GM18511 (cell line): ENCODE measurements around the gene SLC43A3.
"Not testable (repeated sequence)": the region's sequence is repeated elsewhere in the genome, so short reads cannot be mapped to it uniquely, and the experiment has no call there.

Source experiments
- ATAC-seq: cut with Tn5 transposase; IDR thresholded peaks from one replicate; pipeline ENCODE4 v1.9.1; 2021; ENCODE audit warnings: mild to moderate bottlenecking, moderate library complexity; ENCODE audit not compliant: unreplicated experiment

SLC43A3 gene

DNA sequence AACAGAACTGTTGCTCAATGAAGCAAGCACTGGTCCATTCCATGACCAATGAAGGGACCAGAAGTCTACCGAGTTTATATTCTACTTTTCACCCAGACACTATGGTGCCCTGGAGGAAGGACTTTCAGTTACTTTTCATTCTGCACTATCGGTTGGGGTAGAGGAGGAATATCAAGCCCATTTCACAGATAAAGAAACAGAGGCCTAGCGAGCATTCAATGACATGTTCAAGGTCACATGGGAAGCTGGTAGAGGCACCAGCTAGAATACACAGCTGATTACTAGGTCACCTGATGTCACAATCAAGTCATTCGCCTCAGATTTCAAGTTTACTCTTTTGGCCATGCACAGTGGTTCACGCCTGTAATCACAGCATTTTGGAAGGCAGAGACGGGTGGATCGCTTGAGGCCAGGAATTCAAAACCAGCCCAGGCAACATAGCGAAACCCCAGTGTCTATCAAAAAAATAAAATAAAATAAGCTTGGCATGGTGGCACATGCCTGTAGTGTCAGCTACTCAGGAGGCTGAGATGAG is 18.9 kb downstream of the SLC43A3 start:
- ATAC-seq = no peak

DNA sequence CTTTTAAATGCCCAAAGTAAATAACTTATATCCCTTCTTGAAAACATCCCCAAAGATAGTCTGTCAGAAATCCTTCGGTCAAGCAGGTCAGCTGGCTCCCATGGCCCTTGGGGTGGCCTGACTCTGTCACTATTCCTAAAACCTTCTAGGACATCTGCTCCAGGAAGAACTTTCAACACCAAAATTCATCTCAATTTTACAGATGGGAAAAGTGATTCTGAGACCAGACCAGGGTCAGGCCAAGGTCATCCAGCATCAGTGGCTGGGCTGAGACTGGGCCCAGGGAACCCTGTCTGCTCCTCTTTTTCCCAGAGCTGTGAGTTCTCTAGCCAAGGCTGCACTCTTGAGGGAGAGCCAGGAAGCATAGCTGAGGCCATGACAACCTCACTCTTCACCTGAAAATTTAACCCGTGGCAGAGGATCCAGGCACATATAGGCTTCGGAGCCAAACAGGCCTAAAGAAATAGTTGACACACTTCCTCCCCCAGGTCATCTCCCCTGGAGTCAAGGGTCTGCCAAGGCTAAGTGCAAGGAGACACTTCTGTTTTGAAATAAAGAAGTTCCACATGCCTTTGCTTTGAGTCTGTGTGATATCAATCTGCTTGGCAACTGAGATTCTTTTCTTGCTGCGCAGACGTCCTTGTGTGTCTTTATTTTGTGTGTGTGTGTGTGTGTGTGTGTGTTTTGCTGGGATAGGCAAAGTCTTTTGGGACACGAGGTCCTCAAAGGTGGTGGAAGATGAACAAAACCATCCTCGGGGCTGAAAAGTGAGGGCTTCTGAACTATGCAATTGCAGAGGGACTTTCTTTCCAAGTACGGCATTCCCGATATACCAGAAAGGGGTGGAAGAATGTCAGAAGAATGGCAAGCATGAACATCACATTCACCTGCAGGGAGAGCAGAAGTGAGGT is 19.7 kb downstream of the SLC43A3 start:
- ATAC-seq = no peak

DNA sequence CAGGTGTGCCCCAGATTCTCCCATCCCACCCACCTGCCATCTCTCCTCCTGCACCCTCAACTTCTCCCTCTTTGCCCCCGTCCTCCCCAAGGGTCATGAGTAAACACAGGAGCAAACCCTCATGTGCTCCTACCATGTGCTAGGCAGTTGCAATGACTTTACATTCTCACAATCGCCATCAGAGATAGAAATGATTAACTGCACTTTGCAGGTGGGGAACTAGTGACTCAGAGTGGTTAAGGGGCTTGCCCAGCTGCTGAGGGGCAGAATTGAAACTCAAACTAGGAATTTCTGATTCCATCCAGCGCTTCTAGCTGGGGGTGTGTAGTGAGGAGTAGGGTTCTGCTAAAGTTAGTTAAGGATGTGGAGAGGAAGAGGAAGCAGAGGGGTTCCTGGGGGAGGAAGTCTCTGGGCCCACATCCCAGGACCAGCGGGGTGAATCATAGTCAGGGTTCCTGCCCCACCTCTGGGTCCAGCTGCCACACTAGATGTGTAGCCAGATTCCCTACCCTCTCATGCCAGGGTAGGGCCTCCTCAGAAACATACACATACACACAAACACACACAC is 20.5 kb downstream of the SLC43A3 start:
- peak; percentile 93 for ATAC-seq

DNA sequence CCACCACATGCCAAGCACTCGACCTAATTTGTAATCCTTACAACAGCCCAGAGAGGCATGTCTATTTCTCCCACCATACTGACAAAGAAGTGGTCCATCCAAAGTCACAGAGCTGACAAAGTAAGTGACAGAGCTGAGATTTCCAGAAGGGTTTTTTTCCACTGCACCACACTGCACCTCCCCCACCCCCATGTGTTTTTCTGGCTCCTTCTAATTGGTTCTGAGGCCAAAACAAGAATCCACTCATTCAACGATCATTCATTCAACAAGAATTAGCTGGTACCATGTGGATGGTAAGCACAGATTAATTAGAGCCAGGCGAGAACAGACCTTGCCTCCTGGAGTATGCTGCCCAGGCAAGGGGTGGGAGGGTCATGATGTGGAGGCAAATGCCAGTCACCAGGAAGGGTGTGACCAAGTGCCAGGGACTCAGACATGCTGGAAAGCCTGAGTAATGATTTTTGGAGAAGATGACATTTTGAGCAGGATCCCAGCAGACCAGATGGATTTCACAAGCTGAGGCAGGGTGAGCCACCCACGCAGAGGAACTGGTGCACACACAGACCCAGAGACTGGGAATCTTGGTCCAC is 21.6 kb downstream of the SLC43A3 start:
- ATAC-seq = no peak

DNA sequence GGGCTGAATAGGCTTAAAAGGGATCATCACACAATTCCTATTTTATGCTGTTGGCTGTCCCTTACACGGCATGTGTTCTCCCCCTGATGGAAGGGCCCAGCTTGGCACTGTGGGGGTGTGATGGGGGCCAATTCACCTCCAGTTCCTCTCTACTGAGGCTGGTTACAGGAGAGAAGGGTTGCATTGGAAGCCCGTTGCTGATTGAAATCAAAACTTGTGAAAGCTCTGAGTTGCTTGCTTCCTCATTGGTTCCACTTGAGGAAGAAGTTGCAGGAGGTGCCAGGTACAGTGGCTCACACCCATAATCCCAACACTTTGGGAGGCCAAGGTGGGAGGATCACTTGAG is 23.1 kb downstream of the SLC43A3 start:
- no peak for ATAC-seq

DNA sequence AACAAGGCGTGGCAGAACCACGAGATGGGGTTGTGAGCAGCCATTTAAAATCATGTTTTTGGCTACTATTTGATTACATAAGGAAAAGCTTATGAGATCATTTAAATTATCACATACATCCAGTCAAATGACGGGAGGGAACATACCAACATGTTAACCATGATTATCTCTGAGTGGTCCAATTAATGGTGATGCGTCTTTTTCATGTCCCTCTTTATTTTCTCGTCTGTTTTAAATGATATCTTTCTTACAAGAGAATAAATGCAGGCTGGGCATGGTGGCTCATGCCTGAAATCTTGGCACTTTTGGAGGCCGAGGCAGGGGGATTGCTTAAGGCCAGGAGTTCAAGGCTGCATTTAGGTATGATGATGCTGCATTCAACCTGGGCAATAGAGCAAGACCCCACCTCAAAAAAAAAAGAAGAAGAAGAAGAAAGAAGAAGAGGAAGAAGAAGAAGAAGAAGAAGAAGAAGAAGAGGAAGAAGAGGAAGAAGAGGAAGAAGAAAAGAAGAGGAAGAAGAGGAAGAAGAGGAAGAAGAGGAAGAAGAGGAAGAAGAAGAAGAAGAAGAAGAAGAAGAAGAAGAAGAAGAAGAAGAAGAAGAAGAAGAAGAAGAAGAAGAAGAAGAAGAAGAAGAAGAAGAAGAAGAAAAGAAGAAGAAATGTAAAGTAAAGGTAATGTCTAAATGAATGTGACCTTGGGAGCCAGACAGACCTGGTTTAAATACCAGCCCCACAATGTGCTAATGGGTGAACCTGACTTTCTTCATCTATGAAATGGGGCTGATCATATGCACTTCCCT is 23.7 kb downstream of the SLC43A3 start:
- not testable (repeated sequence) for ATAC-seq

DNA sequence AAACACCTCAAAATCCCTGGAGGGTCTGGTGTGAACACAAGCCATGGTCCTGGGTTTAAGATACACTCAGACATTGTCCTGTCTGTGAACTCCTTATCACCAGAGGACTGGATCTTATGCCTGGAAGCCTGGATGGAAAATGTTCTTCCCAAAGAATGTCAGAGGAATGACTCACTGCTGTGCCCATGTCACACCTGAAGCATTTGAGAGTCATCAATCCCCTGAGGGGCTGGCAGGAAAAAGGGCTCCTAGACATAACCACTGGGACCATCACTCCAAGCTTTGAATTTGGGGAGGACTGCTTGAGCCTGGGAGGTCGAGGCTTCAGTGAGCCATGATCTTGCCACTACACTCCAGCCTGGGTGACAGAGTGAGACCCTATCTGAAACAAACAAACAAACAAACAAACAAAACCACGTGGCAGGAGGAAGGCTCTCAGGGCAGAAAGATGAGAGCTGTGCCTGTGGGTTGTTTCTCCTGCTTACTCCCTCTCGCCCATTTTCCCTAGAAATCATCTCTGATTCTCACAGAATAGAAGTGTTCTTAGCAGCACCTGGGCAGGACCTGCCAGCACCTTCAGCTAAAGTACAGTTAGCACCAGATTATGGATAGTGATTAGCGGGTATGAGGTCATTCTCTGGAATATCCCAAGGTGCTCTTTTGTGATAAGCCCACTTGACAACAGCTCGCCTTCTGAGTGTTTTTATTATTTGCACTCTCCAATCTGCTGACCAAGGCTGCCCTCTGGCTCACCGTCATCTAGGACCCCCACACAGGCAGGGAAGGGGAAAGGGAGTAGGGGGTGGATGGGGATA is 24.5 kb downstream of the SLC43A3 start:
- no peak for ATAC-seq

DNA sequence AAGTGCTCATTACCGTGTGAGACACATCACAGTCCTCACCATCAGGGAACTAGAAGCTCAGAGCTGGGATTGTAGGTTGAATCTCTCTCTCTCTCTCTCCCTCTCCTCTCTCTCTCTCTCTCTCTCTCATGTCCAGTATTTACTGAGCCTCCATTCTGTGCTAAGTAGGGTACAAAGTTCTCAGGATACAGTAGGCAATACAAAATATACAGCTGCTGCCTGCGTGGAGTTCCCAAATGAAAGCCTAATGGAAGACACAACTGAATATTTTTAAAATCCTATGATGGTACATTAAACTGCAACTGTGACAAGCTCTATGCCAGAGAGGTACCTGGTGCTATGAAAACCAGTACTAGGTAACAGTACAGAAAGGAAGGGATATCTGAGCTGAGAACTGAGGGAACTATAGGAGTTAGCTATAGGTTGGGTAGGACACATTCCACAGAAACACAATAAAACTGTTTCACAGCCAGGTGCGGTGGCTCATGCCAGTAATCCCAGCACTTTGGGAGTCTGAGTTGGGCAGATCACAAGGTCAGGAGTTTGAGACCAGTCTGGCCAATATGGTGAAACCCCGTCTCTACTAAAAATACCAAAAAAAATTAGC is 26.8 kb downstream of the SLC43A3 start:
- no peak for ATAC-seq

DNA sequence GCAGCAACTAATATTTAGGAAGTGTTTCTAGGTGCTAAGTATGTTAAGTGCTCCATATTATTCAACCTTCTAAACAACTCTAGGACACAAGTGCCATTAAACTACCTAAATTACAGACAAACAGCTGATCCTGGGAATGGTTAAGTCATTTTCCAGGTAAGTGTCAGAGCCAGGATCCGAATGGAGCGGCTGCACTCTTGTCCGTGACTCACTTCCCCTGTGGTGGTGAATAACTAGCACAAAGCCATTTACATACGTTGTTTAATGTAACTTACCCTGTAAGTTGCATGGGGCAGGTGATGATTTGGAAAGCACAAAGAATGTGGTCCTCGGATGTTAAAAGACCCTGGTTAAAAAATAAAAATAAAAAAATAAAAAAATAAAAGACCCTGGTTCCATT is 27.7 kb downstream of the SLC43A3 start:
- no peak for ATAC-seq

DNA sequence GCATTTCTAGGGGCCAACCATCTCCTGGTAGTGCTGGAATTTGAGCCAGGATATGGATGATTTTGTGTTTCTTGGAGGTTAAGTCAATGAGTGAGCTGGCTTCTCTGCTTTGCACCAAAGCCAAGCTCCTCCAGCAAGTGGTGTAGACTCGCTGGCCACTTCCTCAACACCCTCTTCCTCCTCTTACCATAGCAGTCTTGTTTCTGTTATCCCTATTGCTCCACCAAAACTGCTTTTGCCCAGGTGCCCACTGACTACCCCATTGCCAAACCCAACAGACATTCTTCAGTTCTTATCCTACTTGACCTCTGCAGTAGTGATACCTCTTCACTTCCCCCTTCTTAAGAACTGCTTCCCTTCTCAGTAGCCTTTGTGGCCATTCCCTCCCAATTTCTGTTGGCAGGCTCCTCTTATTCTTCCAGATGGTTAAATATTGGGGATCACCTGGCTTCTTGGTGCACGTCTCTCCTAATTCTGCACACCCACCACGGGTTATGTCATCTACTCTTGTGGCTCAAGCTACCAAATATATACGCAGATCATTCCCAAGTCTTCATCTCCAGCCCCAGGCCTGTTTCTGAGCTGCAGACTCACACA is 29.4 kb downstream of the SLC43A3 start:
- ATAC-seq = no peak

DNA sequence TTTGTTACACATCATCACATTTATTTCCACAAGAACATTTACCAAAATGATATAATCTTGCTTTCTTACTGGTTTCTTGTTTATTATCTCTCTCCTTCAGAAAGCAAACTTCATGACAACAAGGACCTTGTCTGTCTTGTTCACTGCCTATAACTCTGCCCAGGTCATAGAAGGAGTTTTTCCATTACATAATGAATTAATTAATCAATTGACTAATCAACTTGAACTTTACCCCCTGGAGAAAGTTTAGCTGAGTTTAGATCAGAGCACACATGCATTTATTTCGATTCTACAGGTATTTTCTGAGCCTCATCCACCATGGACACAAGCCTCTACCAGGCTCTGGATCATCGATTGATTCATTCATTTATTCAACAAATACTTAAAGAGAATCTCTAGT is 30.2 kb downstream of the SLC43A3 start:
- ATAC-seq = no peak

DNA sequence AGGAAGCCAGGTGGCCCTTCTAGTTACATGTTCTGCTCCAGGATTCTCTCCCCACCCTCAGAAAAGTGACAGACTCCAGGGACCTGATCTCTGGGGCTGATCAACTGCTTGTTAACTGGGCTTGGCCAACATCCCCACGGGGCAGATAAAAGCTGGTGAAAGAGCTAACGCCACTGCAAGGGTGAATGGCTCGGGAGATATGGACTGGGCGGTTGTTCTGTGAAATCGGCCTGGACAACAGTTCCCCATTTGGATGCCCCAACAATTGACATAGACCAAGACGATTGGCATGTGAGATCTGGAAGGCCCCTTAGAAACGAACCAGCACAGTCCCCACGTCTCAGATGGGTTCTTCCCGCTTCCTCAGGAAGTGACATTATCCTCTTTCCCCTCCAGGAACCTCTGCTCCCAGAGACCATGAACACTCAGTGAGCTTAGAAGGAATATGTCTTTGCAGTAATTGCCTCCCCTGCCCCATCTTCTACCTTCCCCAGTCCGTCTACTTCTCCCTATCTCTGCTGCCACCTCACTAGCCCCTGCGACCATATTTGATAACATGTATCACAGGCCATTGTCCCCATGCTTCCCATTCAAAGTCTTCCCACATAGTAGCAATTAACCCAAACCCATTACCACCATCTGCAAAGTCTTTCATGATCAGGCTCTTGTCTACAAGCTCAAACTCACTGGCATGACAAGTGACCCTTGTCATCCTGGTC is 30.9 kb downstream of the SLC43A3 start:
- ATAC-seq = no peak

DNA sequence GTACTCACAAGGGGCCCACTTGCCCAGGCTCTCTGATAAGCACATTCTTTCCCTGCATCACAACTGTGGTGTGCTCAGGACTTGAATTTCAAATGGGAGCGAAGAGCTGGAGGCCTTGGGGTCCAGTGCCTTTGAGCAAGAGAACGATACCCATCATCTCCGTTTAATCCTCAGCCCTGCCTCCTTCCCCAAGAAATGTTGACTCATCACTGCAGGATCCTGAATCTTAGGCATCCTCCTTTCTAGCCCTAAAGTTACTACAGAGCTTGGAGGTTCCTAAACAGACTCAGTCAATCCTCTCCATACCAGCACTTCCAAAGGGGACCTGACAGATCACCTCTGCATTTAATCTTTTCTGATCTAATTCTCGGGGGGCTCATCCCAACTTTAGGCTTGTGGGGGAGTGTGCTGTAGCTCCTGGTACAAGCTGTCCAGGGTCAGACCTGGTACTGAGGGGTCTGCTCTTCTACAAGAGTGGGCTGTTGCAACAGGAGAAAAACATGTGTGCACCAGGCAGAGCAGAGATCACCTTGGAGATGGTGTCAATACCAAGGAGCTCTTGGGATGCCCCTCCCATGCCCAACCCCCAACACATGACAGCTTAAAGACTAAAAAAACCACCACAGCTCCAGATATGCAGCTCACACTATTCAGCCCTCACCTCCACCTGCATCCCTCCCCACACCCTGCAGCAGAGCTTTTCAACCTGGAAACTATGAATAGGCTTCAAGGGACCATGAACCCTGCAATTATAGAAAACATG is 32.5 kb downstream of the SLC43A3 start:
- no peak for ATAC-seq

DNA sequence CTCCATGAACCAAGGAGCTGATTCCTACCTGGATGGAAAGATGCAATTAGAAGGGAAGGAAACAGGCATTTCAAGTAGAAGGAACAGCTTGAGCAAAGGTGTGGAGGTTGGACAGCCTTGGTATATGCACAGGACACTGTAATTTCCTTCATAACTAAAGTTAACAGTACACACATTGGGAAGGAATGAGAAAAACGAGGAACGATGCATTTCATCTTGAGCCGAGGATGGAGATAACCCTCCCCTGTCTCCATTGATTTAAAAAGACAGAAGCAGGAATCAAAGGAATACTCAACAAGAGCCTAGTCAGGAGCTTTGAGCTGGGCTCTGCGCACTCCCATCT is 34.2 kb downstream of the SLC43A3 start:
- ATAC-seq = no peak

DNA sequence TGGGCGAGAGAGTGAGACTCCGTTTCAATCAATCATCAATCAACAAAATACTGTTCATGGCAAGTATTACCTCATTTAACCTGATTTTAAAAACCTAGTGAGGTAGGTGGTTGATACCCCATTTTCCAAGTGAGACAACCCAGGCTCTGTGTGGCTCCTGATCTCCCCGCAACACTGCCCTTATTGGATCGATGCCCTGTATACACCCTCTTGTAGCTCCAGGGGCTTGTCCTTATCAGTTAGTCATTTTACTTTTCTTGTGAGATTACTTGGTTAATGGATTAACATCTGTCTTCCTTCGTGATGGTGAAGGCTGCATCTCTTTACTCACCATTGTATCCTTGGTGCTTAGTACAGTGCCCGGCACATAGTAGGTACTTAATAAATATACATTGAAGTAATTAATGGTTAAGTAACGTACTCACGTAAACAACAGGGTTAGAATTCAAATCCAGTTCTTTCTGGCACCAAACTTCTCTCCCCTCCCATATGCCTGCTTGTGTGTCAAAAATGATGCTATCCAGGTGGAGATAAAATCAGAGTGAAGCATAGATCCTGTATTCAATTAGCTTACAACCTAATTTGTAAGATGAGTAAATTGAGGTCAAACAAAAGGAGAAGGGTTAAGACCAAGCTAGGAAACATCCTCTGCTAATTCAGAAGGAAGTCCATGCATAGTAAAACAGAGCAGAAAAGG is 34.7 kb downstream of the SLC43A3 start:
- no peak for ATAC-seq

DNA sequence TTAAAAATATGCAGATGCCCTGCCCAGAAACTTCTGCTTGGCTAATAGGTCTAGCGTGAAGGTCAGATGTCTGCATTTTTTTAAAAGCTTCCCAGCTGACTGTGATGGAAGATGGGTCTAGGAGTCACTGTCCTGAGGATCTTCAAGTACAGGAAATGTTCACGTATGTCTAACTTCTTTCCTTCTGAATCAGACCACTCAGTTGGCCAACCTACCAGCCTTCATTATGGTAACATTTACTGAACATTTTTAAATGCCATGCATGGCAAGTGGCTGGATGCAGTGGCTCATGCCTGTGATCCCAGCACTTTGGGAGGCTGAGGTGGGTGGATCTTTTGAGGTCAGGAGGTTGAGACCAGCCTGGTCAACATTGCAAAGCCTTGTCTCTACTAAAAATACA is 35.4 kb downstream of the SLC43A3 start:
- ATAC-seq = no peak

DNA sequence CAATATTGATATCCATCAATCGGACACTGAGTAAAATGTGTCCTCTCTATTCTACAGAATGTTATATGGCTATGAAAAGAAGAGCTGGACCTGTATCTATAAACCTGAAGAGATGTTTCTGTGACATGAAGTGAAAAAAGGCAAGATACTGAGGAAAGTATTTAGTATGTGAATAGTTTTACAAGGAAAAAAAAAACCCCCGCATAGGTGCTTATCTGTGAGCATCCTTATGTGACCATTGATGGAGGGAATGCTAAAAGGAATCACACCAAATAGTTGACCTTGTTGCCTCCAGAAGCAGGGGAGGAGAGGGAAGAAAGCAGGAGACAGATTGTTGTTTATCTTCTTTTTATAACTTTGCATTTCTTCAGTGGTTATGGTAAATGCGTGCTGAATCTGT is 35.8 kb downstream of the SLC43A3 start:
- ATAC-seq = no peak

DNA sequence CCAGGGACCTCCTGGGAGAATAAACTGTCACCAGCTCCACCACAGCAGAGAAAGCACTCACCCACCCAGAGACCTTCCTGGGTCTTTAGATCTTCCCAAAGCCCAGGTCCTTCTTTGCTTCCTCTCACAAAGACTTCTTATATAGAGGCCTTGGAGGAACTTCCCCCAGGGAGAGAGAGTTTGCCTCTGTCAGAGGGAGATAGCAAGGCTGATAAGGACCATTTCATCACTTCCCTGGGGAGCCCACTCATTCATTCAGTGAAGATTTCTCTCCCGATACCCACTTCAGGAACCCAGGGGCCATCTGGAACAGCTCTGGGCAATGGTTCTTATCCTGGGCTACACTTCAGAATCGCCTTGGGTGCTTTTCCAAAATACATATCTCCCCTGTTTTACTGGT is 36.4 kb downstream of the SLC43A3 start, which contains the start of gene PRG2:
Gene PRG2 (minus strand): TSS at position 116 of the 400 bp plus-strand sequence. CDS start 706 bp downstream, outside the sequence.
- ATAC-seq = no peak
